Pons (tissue), 1 donor: ENCODE results near the gene MED9.
"Not testable (repeated sequence)": the region's sequence is repeated elsewhere in the genome, so short reads cannot be mapped to it uniquely, and the experiment has no call there.

Experiments
- DNase-seq: peaks from one replicate; pipeline ENCODE4 v3.0.0-alpha.2; 2016; ENCODE audit warnings: low spot score

Gene MED9

GRCh38 chr17:17455173-17455572 is 21.6 kb upstream of the MED9 start:
- no peak for DNase-seq

GRCh38 chr17:17456251-17456650 is 20.5 kb upstream of the MED9 start:
- no peak for DNase-seq

DNA sequence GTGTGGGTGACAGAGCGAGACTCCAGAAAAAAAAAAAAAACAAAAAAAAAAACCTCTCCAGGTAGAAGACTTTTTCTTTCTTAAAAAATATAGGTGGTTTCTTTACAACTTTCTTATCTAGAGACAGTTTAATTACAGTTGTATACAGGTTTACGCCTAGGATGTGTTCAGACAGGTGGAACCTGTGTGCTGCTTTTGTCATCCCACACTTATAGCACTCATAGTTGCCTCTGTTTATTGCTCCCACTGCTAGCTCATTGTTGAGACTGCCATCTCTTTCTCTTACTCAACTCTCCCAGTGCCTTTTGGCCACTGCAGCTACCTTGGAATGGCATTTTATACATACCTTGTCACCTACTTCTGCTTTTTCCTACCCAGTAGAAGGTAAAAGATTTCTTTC is 19.1 kb upstream of the MED9 start:
- DNase-seq, result no peak

DNA sequence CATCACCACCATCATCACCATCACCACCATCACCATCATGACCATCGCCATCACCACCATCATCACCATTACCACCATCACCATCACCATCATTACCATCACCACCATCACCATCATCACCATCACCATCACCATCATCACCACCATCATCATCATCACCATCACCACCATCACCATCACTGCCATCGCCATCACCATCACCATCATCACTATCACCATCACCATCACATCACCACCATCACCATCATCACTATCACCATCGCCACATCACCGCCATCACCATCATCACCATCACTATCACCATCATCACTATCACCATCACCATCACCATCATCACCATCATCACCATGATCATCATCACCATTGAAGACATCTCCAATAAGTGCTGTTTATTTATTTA is 16.8 kb upstream of the MED9 start:
- DNase-seq, result no peak

DNA sequence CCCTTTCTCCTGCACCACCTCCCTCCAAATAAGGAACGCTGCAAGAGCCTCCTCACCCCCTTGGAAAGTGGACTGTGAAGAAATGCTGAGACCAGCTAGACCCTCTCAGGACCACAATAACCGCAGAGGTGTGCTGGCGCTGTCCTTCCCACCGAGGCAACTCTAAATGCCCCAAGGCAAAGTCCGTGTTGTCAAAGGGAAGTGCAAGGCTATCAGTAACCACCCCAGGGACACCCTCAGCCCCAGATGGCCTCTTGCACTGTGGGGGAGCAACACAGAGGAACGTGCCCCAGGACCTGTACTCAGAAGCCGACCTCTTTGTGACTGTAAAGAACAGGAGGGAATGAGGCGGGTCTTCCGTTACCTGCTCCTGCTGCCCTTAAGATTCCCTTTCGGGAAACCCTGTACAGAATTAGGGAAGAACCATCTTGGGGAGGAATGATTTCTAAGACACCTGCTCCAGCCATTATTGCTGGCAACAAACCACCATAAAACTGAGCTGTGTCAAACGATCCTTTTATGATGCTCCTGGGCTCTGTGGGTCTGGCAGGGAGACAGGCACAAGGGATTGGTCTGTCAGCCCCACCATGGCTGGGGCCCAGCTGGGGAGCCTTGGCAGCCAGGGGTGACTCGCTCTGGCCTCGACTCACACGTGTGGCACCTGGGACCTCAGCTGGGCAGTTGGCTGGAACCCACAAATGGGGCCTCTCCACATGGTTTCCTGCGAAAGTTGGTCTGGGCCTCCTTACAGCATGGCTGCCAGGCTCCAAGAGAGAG is 14.6 kb upstream of the MED9 start:
- DNase-seq, result no peak

GRCh38 chr17:17463821-17464220 is 13.0 kb upstream of the MED9 start:
- peak; percentile 76 for DNase-seq

DNA sequence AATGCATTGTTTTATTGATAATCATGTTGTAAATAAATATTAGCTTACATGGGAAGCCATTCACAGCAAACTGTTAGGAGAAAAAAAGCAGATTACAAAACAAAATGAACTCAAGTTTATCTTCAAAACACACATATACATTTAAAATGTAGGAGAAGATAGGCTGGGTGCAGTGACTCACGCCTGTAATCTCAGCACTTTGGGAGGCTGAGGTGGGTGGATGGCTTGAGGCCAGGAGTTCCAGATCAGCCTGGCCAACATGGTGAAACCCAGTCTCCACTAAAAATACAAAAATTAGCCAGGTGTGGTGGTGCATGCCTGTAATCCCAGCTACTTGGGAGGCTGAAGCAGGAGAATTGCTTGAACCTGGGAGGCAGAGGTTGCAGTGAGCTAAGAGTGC is 10.9 kb upstream of the MED9 start:
- not testable (repeated sequence) for DNase-seq

DNA sequence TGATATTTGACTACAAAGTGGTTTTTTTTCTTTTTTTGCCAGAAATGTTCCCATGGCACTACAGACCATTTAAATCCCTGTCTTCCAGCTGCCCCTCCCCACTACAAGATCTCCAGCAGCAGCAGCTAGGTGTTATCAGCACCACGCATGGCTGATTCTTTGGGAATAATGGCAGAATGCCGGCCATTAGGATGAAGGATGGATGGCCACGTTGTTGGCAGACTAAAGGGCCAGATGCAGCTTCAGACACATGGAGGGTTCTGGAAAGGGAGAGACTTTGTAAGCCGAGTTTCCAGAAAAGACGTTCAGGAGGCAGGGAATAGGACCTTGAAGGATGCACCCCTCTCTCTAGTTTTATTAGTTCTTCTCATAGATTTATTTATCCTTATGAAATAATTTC is 10.3 kb upstream of the MED9 start:
- peak; percentile 19 for DNase-seq

DNA sequence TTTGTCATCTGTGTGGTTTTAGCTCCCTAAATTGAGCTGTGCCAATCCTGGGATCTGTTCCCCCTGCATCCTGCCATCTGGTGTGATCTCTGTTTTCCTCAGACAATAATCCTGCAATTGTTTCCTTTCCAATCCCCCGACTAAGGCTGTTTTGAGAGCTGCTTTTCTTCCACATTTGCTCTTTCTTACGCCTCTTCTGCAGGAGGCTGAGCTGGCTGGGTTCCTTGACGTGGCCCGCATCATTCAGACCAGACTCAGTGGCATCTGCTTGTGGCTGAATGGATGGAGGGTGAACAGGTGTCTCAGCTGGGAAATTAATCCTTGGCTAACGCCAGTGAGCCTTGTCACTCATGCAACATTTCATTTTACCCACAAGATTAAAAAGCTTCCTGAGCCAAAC is 9.8 kb upstream of the MED9 start:
- peak; percentile 57 for DNase-seq

DNA sequence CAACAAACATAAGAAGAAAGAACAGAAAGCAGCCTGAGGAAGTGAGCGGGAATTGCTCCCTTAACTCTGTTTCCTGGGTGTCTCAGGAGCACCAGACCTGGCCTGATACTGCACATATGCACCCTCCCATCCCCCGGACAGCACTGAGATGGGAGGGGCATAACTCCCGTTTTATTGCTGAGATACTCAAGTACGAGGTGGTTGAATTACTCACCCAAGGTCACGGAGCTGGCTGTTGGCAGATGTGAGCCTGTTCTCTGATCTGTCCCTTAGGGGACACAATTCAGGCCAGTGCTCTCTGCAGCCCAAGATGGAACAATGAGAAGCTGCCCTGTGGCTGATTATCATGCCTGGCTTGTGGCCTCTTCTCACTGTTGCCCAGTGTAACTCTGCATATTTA is 9.1 kb upstream of the MED9 start:
- peak; percentile 20 for DNase-seq

GRCh38 chr17:17468217-17469010 is 8.4 kb upstream of the MED9 start:
- DNase-seq, result peak; percentile 26

- DNase-seq, result no peak
These were observed 7.4 kb upstream of the MED9 start for GRCh38 chr17:17469358-17469757.

DNA sequence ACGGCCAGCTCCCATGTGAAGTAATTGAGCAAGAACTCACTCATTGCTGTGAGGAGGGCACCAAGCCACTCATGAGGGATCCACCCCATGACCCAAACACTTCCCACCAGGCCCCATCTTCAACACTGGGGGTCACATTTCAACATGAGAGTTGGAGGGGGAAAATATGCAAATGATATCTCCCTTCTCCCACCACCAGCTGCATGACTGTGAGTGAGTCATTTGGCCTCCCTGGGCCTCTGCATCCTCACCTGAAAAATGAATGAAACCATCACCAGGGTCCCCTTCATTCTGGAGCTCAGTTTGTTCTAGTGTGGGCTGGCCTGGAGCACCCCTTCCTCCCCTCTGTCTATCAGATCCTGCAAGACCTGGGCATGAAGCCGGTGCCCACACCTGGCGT is 6.8 kb upstream of the MED9 start:
- DNase-seq, result no peak

- peak; percentile 64 for DNase-seq
These were observed 4.4 kb upstream of the MED9 start for GRCh38 chr17:17472333-17472920.

- no peak for DNase-seq
These were observed 2.5 kb upstream of the MED9 start for GRCh38 chr17:17474341-17474740.

GRCh38 chr17:17479209-17479608 is 2.4 kb downstream of the MED9 start:
- no peak for DNase-seq

- no peak for DNase-seq
These were observed 3.9 kb downstream of the MED9 start for GRCh38 chr17:17480593-17481148.

DNA sequence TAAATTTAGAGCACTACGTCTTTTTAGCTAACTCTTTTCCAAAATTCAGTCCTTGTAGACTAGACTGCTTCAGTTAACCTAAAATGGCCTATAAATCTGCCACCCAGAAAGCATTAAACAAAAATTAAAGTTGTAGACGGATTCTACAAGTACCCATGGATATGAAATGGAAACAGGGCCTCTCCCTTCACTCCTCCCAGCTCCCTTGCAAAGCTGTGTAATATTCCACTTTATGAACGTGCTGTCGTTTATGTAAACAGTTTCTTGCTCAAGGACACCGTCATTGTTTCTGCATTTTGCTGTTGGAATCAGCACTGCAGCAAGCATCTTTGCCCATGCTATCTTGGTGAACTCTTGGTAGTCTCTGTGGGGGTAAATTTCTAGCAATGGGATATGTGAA is 5.1 kb downstream of the MED9 start:
- no peak for DNase-seq

DNA sequence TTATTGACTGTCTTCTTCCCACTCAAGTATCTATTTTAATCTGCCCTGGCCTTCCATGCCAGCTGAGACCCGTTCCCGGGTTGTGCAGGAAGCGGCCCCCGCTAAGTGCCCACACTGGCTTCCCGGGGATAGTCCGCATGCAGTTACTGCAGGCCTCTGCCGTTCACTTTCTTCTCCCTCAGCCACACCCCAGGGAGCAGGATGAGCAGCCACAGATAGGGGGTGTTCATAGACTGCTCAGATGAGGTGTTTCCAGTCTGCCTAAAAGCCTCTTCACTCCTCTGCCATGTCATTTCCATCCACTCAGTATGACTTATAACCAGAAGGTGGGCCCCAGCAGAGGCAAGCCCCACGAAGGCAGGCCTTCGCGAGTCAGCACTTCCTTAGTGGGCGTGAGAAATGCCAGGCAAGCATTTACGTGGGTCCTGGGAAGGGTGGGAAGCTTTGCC is 7.7 kb downstream of the MED9 start:
- DNase-seq, result no peak

DNA sequence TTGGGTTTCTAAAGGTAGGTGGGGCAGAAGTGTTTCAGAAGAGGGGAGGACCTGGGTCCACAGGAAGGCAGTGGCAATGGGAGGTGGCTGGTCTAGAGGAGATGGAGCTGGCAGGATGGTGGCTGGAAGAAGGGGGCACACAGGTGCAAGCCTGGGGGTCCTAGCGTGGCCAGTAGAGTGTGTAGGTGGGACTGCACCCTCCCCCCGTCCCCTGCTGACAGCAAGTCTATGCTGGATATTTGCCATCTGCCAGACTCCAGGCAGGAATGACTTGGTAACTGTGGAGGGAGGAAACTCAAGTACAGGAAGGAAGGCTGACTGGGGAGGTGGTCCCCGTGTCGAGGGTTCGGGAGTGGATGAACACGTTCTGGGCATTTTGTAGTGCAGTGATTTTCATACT is 8.6 kb downstream of the MED9 start:
- DNase-seq, result no peak

GRCh38 chr17:17486416-17486815 is 9.6 kb downstream of the MED9 start:
- DNase-seq, result not testable (repeated sequence)

DNA sequence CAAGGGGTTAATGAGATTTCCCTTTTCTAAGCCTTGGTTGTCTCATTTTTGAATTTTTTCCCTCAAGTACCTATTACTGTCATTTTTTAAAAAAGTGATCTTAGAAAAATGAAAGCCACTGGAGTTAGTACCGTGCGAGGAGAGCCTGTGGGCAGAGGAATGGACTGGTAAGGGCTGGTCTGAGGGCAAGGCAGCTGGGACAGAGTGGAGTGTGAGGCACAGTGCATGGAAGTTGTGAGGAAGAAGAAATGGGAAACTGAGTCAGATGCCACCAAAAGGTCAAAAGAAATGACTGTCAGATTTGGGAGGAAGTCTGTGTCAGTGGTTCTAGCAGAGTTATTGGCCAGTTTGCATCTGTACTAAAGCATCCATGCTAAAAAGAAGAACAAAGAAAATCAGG is 11.2 kb downstream of the MED9 start:
- no peak for DNase-seq

GRCh38 chr17:17491031-17491471 is 14.3 kb downstream of the MED9 start:
- no peak for DNase-seq
